HG03280 (cell line): ENCODE measurements around the gene NETO1.

Source experiments
- ATAC-seq: cut with Tn5 transposase; IDR thresholded peaks from one replicate; pipeline ENCODE4 v1.9.1; 2021; ENCODE audit warnings: mild to moderate bottlenecking, moderate library complexity; ENCODE audit not compliant: unreplicated experiment

Gene NETO1

DNA sequence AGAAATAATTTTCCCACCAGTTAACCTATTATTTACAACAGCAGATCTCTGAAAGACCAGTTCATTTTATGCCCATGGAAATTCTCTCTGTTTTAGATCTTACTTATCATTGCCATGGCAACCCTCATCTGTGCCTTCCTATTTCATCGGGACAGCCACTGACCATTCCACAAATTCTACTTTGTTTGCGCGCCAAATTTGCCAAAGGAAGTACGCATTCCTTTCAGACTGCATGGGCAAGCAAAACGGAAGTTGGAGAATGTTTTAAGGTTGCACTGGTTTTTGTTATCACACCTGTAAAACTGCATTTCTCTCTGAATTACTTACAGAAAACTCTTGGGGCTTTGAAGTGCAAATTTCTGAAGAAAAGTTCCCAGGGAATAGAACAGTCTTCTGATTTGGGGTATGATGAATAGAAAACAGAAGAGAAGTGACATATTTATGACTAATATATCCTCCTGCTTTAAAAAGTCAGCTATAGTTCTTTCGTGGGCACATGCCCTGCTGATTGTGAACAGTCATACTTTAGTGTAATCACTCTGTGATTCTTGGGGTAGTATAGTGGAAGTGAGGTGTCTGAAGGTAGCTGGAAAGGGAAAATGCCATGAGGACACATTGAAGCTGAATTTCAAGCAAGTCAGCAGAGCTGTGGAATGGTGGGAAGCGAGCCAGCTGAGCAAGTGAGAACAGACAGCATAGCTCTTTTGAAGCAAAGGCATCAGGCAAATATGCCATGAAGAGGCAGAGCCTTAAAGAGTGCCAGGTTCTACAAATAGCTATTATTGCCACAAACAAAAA, 20.9 kb downstream of the NETO1 start:
- no peak for ATAC-seq

DNA sequence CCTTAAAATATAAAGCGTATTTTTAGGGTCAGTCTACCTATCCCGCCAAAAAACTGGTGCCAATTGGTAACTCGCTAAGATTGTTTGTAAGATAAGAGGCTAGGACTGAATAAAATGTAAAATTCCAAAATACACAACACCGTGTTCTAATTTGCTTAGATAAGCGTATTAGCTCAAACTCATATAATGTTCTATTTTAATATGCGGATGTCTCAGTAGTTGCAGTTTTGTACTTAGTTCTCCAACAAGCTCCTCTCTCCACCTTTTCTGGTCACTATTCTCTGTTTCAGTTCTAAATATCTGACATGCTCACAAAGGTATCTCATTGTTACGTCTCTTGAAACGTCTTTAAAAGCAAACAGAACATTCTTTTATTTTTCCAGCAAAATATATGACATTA, 24.0 kb downstream of the NETO1 start:
- ATAC-seq, result no peak

- ATAC-seq, result no peak
These were observed 27.7 kb downstream of the NETO1 start for GRCh38 chr18:72840109-72840508.

GRCh38 chr18:72834731-72835130, 33.1 kb downstream of the NETO1 start:
- no peak for ATAC-seq

DNA sequence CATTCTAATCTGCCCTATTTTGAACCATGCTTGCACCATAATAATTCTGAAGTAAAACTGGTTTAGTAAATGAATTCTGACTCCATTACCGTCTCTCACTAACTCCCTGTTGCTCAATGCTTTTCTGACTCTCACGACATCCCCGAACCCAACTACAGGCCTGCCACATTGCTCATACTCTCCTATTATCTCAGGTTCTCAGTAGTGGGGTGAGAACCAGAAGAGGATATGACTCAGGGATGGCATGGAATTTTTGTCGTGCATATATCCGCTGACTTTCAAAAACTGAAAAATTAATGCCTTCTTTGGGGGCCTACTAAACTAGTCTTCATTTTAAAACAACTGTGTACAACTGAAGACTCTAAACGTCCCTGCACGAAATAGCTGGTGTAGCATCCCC, 34.3 kb downstream of the NETO1 start:
- ATAC-seq, result no peak

GRCh38 chr18:72830109-72830508, 37.7 kb downstream of the NETO1 start:
- no peak for ATAC-seq

- no peak for ATAC-seq
These were observed 39.2 kb downstream of the NETO1 start for GRCh38 chr18:72828601-72829000.

DNA sequence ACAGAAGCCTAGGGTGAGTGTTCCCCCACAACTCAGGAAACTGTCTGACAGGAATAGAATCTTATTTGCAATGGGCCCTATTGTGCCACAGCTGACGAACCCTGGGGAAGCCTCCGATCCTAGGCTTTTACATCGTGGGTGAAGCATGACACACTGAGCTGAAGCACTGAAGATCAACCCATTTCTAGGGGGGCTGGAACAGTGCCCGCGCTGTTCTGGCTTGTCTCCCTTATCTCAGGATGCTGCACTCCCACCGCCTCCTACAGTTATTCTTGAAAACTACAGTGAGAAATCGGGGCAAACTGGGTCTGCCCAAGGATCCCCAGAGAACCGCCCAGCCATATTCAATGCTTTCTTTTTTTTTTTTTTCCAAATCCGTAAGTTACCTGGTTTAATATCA, 41.1 kb downstream of the NETO1 start:
- no peak for ATAC-seq

DNA sequence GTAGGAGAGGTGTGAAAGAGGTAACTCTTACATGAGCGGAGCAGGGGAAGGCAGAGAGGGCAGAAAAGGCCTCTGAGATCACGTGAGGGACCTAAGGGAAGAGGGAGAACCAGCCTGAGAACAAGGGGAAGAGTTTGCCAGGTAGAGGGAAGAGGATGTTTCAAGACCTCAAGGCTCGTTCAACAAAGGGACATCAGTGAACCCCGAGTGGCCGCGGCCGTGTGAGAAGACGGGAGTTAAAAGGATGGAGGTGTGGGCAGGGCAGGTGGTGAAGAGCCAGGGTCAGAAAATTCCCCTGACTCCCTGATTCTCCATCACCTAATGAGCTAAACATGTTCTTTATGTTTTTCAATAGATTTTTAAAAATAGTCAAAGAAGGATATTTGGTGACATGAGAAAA, 44.4 kb downstream of the NETO1 start:
- no peak for ATAC-seq

DNA sequence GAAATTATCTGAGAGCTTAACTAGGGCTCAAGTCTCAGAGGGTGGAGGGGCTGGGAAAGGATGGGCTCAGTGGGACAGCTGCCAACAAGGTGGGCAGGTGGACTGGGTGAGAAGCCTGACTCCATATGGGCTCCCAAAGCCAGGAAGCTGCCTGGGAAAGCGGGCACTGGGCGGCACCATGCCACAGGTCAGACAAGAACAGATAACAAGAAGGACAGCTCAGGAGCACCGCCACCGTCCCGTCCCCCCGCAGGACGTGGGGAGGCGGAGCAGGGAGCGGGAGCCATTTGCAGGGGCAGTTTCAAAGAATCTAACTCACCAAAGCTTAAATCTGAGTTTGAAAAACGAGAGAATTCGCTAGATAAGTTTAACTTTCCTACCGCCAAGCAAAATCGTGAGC, 45.6 kb downstream of the NETO1 start:
- no peak for ATAC-seq

- ATAC-seq, result no peak
These were observed 47.2 kb downstream of the NETO1 start for GRCh38 chr18:72820571-72820970.

- ATAC-seq, result no peak
These were observed 48.7 kb downstream of the NETO1 start for GRCh38 chr18:72819050-72819449.

GRCh38 chr18:72811047-72811446, 56.7 kb downstream of the NETO1 start:
- no peak for ATAC-seq

DNA sequence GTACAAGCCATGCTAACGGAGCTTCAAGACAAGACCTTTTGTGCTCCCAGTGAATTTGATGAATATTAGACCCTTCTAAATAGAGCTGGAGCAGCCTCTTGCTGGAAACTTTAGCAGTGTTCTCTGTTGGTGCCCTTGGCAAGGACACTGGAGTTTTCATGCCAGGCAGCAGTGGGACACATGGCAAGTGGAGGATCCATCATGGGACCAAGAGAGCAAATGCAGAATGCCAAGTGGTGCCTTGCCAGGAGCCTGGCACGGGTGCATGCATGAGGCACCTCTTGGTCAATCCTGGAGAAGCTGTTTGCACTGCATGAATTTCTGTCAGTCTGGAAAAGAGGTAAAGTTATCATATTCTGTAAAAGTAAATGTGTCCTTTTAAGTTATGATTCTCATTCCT, 59.1 kb downstream of the NETO1 start:
- no peak for ATAC-seq

- no peak for ATAC-seq
These were observed 68.7 kb downstream of the NETO1 start for GRCh38 chr18:72799106-72799505.

DNA sequence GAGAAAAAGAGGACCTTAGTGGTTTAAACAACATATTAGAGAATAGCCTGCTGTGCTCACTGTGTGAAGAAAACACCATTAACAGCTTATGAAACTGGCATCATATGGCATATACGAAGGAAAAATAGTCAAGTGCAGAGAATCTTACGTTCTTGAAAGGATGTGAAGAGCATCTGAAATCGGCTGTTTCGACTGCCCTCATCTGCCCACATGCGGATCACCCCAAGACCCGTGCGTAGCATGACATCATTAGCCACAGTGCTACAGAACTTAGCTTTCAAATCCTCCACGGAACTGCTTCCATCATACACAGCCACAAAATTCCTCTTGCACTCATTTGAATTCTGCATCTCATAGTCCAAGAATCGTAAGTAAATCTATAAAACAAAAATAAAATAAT, 84.3 kb downstream of the NETO1 start:
- no peak for ATAC-seq

- ATAC-seq, result no peak
These were observed 92.9 kb downstream of the NETO1 start for GRCh38 chr18:72774914-72775313.

DNA sequence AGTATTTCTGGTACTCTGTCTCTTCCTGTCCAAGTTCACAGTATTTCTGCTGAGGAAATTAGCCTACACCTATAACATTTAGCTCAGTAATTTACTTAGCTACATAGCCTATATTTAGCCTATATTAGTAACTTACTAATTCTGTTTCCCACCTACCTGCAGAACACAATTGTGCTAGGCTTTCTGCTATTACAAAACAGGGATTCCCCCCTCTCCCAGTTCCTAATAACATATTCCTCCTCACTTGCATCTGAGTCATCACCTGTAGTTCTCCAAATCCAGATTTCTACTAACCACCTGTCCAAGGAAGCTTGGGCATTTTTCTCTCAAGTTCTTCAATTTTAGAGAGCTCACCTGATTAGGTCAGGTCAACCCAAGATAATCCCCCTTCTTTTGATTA, 94.9 kb downstream of the NETO1 start:
- ATAC-seq, result no peak

DNA sequence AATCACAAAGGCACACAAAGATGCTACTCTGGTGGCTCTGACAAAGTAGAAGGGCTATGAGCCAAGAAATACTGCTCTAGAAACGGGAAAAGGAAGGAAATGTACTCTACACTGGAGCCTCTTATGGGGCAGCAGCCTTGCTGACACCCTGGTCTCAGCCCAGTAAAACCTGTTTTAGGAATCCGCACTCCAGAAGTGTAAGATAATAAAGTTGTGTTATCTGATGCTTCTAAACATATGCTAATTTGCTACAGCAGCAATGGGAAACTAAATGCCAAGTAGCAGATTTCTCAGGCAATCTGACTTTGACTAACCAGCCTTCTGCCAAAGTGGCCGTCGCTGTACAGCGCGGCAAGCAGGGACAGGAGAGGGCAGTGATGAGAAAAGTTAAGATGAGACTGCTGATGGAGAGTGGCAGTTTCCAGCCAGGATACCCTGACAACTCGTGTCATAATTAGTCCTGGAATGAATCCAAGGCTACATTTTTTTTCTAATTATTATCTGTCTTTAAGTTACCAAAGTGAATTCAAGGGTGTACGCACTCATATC, 99.0 kb downstream of the NETO1 start:
- ATAC-seq, result no peak

DNA sequence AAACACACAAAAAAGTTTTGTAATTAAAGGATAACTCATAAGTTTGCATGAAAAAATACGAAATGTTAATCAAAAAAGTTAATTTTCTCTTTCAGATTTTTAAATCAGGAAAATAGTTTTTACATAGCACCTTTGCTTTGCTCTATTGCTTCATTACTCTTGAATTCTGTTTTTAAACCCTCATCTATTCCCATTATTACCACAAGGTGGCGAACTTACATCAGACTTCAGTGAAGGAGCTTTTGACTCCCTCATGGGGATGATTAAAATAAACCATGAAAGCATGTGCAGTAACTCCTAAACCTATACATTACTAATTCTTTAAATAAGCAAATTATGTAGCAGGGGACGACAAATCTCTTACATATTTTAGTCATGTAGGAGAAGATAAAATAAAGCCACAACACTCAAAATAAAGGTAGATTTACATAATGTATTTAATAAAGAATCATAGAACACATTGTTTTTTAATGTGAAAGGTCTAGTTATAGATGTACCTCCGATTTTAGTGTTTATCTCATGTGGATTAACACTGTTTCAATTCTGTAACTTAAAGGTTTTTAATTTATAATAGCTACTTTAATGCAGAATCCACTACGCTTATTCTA, 105.2 kb downstream of the NETO1 start:
- ATAC-seq, result no peak

- no peak for ATAC-seq
These were observed 115.6 kb downstream of the NETO1 start for GRCh38 chr18:72752220-72752619.

DNA sequence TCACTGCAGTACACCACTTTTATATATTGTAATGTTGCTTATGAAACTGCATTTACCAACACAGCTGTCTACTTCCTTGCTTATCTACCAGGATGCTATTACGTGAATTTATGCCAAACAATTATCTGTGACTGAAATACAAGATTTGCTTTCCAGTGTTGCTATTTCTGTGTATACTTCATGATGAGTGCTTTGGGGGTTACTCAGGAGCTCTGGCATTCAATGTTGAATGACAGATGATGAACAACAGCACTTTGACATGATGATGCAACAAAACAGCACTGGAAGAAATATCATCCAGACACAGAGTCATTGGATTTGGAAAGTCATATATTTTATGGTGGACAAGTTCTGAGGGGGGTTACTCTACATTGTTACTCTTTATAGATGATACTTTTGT, 125.8 kb downstream of the NETO1 start:
- ATAC-seq, result no peak
